ENCODE measurements around the gene ADAMTS17.

DNA sequence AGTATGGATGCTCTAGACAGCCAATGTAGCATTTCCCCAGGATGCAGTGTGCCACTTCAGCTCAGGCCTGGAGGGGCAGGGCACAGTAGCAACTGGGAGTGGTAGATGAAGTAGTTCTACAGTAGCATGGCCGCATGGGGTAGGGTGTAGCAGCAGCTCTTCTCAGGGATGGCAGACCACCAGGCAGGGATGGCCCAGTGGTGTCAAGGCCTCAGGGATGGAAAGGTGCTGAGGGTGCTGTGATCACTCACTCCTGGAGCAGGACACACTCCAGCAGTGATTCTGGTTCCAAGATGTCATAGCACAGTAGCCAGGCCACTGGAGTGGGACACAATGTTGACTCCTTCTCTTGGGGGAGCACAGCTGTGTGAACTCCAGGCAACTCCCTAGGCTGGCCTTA, 397.6 kb downstream of the ADAMTS17 start:
- TF ChIP-seq CTCF (IDR thresholded peaks at IDR 0.05) (no peak), POLR2A (IDR thresholded peaks at IDR 0.05) (no peak)
